ENCODE results near the gene NSD1.

The NSD1 gene

DNA sequence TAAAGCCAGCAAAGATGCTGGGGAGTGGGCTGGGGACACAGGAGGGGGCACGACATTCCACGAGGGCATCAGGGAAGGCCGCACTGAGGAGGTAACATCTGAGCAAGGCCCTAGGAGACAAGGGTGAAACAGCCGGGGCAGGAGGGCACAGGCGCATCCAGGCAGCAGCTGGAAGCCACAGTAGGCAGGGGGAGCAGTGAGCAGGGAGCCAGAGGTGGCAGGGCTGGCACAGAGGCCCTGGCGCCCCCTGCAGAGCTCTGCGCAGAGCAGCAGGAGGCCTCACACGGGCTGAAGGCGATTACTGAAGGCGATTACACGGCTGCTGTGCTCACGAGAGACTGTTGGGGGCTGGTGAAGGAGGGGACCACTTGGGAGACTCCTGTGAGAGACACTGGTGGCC, 202.5 kb downstream of the NSD1 start:
- TF ChIP-seq SIN3A (IDR thresholded peaks at IDR 0.05; ENCODE audit: borderline replicate concordance, insufficient read depth, low read length), result no peak
- TF ChIP-seq, protein P1, sequence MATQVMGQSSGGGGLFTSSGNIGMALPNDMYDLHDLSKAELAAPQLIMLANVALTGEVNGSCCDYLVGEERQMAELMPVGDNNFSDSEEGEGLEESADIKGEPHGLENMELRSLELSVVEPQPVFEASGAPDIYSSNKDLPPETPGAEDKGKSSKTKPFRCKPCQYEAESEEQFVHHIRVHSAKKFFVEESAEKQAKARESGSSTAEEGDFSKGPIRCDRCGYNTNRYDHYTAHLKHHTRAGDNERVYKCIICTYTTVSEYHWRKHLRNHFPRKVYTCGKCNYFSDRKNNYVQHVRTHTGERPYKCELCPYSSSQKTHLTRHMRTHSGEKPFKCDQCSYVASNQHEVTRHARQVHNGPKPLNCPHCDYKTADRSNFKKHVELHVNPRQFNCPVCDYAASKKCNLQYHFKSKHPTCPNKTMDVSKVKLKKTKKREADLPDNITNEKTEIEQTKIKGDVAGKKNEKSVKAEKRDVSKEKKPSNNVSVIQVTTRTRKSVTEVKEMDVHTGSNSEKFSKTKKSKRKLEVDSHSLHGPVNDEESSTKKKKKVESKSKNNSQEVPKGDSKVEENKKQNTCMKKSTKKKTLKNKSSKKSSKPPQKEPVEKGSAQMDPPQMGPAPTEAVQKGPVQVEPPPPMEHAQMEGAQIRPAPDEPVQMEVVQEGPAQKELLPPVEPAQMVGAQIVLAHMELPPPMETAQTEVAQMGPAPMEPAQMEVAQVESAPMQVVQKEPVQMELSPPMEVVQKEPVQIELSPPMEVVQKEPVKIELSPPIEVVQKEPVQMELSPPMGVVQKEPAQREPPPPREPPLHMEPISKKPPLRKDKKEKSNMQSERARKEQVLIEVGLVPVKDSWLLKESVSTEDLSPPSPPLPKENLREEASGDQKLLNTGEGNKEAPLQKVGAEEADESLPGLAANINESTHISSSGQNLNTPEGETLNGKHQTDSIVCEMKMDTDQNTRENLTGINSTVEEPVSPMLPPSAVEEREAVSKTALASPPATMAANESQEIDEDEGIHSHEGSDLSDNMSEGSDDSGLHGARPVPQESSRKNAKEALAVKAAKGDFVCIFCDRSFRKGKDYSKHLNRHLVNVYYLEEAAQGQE (IDR thresholded peaks at IDR 0.05; ENCODE audit: insufficient read depth in 1 of 2, low read depth in 2 of 2, low read length in 2 of 2), result no peak
- TF ChIP-seq FOXP2 (optimal IDR thresholded peaks at IDR 0.05; ENCODE audit: borderline replicate concordance, extremely low read depth, extremely low read length, insufficient read depth), result no peak
- TF ChIP-seq TAF1 (IDR thresholded peaks at IDR 0.05; ENCODE audit: borderline replicate concordance, insufficient read depth, low read length), result no peak
- no peak for TF ChIP-seq POLR2AphosphoS5 (IDR thresholded peaks at IDR 0.05; ENCODE audit: low read depth, low read length)

DNA sequence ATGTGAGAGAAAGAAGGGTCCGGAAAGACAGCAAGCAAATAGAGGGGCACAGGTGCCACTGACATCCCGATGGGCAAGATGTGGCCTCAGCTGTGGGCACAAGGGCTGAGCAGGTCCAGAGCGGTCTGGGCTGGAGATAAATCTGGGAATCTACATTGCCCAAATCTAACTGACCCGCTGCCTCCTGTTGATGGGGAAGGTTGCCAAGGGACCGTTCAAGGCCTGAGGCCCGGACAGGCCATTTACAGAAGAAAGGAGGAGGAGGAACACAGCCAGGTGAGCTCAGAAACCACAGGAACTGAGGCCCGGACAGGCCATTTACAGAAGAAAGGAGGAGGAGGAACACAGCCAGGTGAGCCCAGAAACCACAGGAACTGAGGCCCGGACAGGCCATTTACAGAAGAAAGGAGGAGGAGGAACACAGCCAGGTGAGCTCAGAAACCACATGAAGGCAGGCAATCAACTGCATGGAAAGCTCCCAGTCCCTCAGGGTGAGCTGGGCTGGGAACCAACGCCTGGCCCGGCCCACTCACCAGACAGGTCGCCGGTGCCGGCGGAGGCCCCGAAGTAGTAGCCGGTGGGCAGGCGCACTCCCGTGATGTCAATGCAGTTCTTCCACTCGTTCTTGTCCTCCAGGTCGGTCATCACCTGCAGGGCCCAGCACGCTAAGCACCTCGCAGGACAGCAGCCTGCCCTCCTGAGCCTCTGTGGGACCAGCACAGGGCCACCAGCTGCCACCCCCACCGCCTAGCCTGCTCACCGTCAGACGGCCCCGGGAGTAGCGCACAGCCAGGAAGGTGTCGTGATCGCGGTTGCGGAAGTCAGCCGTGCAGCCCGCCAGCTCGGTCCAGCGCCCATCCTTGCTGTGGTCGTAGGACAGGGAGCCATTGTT, 203.3 kb downstream of the NSD1 start:
- TF ChIP-seq TAF1 (IDR thresholded peaks at IDR 0.05; ENCODE audit: borderline replicate concordance, insufficient read depth, low read length) (no peak), SIN3A (IDR thresholded peaks at IDR 0.05; ENCODE audit: borderline replicate concordance, insufficient read depth, low read length) (no peak), POLR2AphosphoS5 (IDR thresholded peaks at IDR 0.05; ENCODE audit: low read depth, low read length) (no peak), FOXP2 (optimal IDR thresholded peaks at IDR 0.05; ENCODE audit: borderline replicate concordance, extremely low read depth, extremely low read length, insufficient read depth) (no peak)
- TF ChIP-seq, protein P1 (IDR thresholded peaks at IDR 0.05; ENCODE audit: insufficient read depth in 1 of 2, low read depth in 2 of 2, low read length in 2 of 2), result no peak

DNA sequence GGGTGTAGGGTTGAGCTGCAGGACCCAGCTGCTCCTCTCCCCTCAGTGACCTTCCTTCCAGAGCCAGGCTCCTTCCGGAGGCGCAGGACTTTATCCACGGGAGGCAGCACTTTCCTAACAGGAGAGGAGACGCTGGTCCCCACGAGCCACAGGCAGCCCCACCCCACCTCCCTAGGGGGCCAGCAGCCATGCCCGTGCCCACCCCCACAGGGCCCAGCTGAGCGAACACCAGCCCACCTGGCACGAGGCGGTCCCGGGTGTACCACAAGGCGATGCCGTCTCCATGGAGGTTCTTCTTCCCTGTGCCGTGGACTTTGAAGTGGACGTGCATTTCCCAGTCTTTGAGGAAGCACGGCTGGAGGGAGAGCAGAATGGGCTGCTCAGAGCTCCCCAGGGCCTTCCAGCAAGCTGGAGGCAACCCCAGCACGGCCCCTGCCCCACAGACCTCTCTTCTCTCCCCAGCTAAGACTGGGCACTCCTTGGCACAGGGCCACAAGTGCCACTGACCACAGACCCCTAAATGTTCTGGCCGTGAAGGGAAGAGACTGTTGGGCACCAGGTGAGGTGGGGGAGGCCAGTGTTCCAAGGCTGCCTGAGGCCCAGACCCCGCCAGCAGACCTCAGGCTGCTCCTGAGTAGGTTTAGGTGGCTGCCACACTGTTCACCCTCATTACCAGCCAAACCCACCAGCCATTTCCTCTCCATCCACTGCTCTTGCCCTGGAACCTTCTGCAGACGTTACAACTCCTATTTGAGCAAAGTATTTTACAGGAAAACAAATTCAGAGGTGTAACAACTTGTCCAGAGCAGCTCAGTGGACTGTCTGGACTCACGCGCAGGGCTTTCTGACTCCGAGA, 204.9 kb downstream of the NSD1 start:
- TF ChIP-seq, protein P1 (IDR thresholded peaks at IDR 0.05; ENCODE audit: insufficient read depth in 1 of 2, low read depth in 2 of 2, low read length in 2 of 2), result no peak
- TF ChIP-seq POLR2AphosphoS5 (IDR thresholded peaks at IDR 0.05; ENCODE audit: low read depth, low read length), result no peak
- no peak for TF ChIP-seq TAF1 (IDR thresholded peaks at IDR 0.05; ENCODE audit: borderline replicate concordance, insufficient read depth, low read length)
- TF ChIP-seq SIN3A (IDR thresholded peaks at IDR 0.05; ENCODE audit: borderline replicate concordance, insufficient read depth, low read length), result no peak
- TF ChIP-seq FOXP2 (optimal IDR thresholded peaks at IDR 0.05; ENCODE audit: borderline replicate concordance, extremely low read depth, extremely low read length, insufficient read depth), result no peak

DNA sequence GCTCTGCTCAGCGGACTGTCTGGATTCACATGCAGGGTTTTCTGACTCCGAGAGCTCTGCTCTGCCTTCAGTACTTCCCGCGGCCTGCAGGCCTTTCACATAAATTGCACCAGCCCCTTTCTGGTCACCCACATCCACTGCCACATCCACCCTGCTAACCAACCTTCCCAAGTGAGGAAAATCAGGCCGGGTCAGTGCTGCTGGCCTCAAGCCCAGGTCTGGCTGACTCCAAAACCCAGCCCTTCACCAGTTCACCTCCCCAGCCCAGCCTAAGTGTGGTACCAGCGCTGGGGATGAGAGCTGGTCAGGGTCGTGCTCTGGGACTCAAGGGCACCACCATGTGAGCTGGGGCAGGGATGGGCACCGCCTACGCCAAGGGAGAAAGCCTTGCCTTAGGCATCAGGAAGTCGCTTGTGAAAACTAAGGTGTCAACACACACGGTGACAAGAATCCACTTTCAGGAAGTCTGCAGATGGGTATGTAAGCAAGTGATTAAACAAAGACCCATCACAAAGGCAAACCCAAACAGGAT, 205.6 kb downstream of the NSD1 start:
- TF ChIP-seq, protein P1 (IDR thresholded peaks at IDR 0.05; ENCODE audit: insufficient read depth in 1 of 2, low read depth in 2 of 2, low read length in 2 of 2), result no peak
- TF ChIP-seq TAF1 (IDR thresholded peaks at IDR 0.05; ENCODE audit: borderline replicate concordance, insufficient read depth, low read length) (no peak), SIN3A (IDR thresholded peaks at IDR 0.05; ENCODE audit: borderline replicate concordance, insufficient read depth, low read length) (no peak), POLR2AphosphoS5 (IDR thresholded peaks at IDR 0.05; ENCODE audit: low read depth, low read length) (no peak), FOXP2 (optimal IDR thresholded peaks at IDR 0.05; ENCODE audit: borderline replicate concordance, extremely low read depth, extremely low read length, insufficient read depth) (no peak)

Measured in PFSK-1 (cell line).